Middle frontal gyrus (tissue), 1 donor: Measurements from ENCODE around the gene UNK.

Source experiments
- DNase-seq: peaks from one replicate; pipeline ENCODE4 v3.0.0-alpha.2; 2015; ENCODE audit warnings: low spot score; ENCODE audit errors: extremely low spot score

Gene UNK

GRCh38 chr17:75832652-75833400, 48.2 kb downstream of the UNK start:
- DNase-seq = no peak

GRCh38 chr17:75834279-75834920, 49.8 kb downstream of the UNK start:
- DNase-seq = no peak

GRCh38 chr17:75834928-75835653, 50.5 kb downstream of the UNK start:
- DNase-seq = no peak

- no peak for DNase-seq
Measured at GRCh38 chr17:75835654-75835987, 51.0 kb downstream of the UNK start.

- DNase-seq = no peak
Measured at GRCh38 chr17:75836605-75837004, 52.0 kb downstream of the UNK start.

GRCh38 chr17:75837899-75838298, 53.3 kb downstream of the UNK start:
- no peak for DNase-seq

GRCh38 chr17:75838410-75838809, 53.8 kb downstream of the UNK start:
- no peak for DNase-seq

- no peak for DNase-seq
Measured at GRCh38 chr17:75839942-75840798, 55.6 kb downstream of the UNK start.

- no peak for DNase-seq
Measured at GRCh38 chr17:75840799-75841164, 56.2 kb downstream of the UNK start.

GRCh38 chr17:75842411-75842810, 57.8 kb downstream of the UNK start:
- DNase-seq = no peak

GRCh38 chr17:75842963-75843576, 58.5 kb downstream of the UNK start:
- no peak for DNase-seq

- DNase-seq = no peak
Measured at GRCh38 chr17:75843577-75844529, 59.2 kb downstream of the UNK start, which contains the start of gene UNC13D. UNC13D (minus strand) TSS chr17:75844404; CDS start chr17:75844337, 67 bp downstream.

GRCh38 chr17:75844530-75845057, 60.0 kb downstream of the UNK start:
- no peak for DNase-seq

GRCh38 chr17:75845058-75845711, 60.6 kb downstream of the UNK start:
- DNase-seq = no peak

- no peak for DNase-seq
Measured at GRCh38 chr17:75845933-75846691, 61.5 kb downstream of the UNK start.

GRCh38 chr17:75846692-75847613, 62.3 kb downstream of the UNK start:
- no peak for DNase-seq
